KOPT-K1 (cell line): ENCODE measurements around the gene SLC35B4.

Source experiments
- H3K27ac ChIP-seq: fragments of 200-600 bp; sonication (generic); 2 replicates; pipeline ENCODE4 v1.5.1; 2016; ENCODE audit warnings: antibody characterized with exemption, mild to moderate bottlenecking, low read depth, low read length; ENCODE audit not compliant: poor library complexity, severe bottlenecking
- H3K36me3 ChIP-seq: fragments of 200-600 bp; sonication (generic); 2 replicates; pipeline ENCODE4 v1.5.1; 2017; ENCODE audit warnings: antibody characterized with exemption, mild to moderate bottlenecking, low read length, moderate library complexity; ENCODE audit not compliant: insufficient read depth
- H3K9me3 ChIP-seq: fragments of 200-600 bp; sonication (generic); 2 replicates; pipeline ENCODE4 v1.5.1; 2017; ENCODE audit warnings: antibody characterized with exemption, low read length, mild to moderate bottlenecking; ENCODE audit not compliant: insufficient read depth, poor library complexity, severe bottlenecking

Gene SLC35B4

GRCh38 chr7:134347567-134347966 lies 30.8 kb upstream of the SLC35B4 start:
- no peak overlapping the region for H3K27ac ChIP-seq

GRCh38 chr7:134343796-134344195 lies 27.1 kb upstream of the SLC35B4 start:
- peaks cover 12% of the 10 kb centered on the region for H3K9me3 ChIP-seq

More at GRCh38 chr7:134347567-134347966, 30.8 kb upstream of the SLC35B4 start:
- H3K36me3 ChIP-seq = no peaks in the 10 kb centered on the region
- no peaks in the 10 kb centered on the region for H3K9me3 ChIP-seq

GRCh38 chr7:134343136-134343535 lies 26.4 kb upstream of the SLC35B4 start:
- no peak overlapping the region for H3K27ac ChIP-seq
- peaks cover 12% of the 10 kb centered on the region for H3K9me3 ChIP-seq
- no peaks in the 10 kb centered on the region for H3K36me3 ChIP-seq

More at GRCh38 chr7:134343796-134344195, 27.1 kb upstream of the SLC35B4 start:
- Histone ChIP-seq H3K27ac (no peak overlapping the region), H3K36me3 (no peaks in the 10 kb centered on the region)

- H3K9me3 ChIP-seq = peaks cover 17% of the 10 kb centered on the region
- H3K27ac ChIP-seq = no peak overlapping the region
- H3K36me3 ChIP-seq = no peaks in the 10 kb centered on the region
Observed at GRCh38 chr7:134339475-134339874, 22.7 kb upstream of the SLC35B4 start.

GRCh38 chr7:134337980-134338379 lies 21.2 kb upstream of the SLC35B4 start:
- H3K27ac ChIP-seq = no peak overlapping the region
- H3K36me3 ChIP-seq = no peaks in the 10 kb centered on the region
- H3K9me3 ChIP-seq = peaks cover 17% of the 10 kb centered on the region

GRCh38 chr7:134334408-134334807 lies 17.7 kb upstream of the SLC35B4 start:
- no peaks in the 10 kb centered on the region for H3K36me3 ChIP-seq
- no peak overlapping the region for H3K27ac ChIP-seq
- H3K9me3 ChIP-seq = peaks cover 5% of the 10 kb centered on the region

- Histone ChIP-seq H3K9me3 (peaks cover 5% of the 10 kb centered on the region), H3K27ac (no peak overlapping the region), H3K36me3 (no peaks in the 10 kb centered on the region)
Observed at GRCh38 chr7:134333943-134334342, 17.2 kb upstream of the SLC35B4 start.

- Histone ChIP-seq H3K27ac (no peak overlapping the region), H3K36me3 (no peaks in the 10 kb centered on the region), H3K9me3 (peaks cover 5% of the 10 kb centered on the region)
Observed at GRCh38 chr7:134332892-134333291, 16.2 kb upstream of the SLC35B4 start.

GRCh38 chr7:134331393-134331792 lies 14.7 kb upstream of the SLC35B4 start:
- Histone ChIP-seq H3K9me3 (peaks cover 5% of the 10 kb centered on the region), H3K36me3 (no peaks in the 10 kb centered on the region), H3K27ac (no peak overlapping the region)

- Histone ChIP-seq H3K9me3 (peaks cover 5% of the 10 kb centered on the region), H3K27ac (no peak overlapping the region), H3K36me3 (no peaks in the 10 kb centered on the region)
Observed at GRCh38 chr7:134330974-134331373, 14.2 kb upstream of the SLC35B4 start.

- H3K27ac ChIP-seq = no peak overlapping the region
- H3K9me3 ChIP-seq = peaks cover under 1% of the 10 kb centered on the region
- no peaks in the 10 kb centered on the region for H3K36me3 ChIP-seq
Observed at GRCh38 chr7:134329614-134330346, 13.1 kb upstream of the SLC35B4 start.

GRCh38 chr7:134328900-134329299 lies 12.2 kb upstream of the SLC35B4 start:
- Histone ChIP-seq H3K9me3 (no peaks in the 10 kb centered on the region), H3K36me3 (no peaks in the 10 kb centered on the region), H3K27ac (no peak overlapping the region)

- H3K9me3 ChIP-seq = no peaks in the 10 kb centered on the region
- H3K27ac ChIP-seq = no peak overlapping the region
- no peaks in the 10 kb centered on the region for H3K36me3 ChIP-seq
Observed at GRCh38 chr7:134327896-134328295, 11.2 kb upstream of the SLC35B4 start.

- Histone ChIP-seq H3K36me3 (no peaks in the 10 kb centered on the region), H3K27ac (no peak overlapping the region), H3K9me3 (no peaks in the 10 kb centered on the region)
Observed at GRCh38 chr7:134324107-134324506, 7.4 kb upstream of the SLC35B4 start.

GRCh38 chr7:134320201-134320600 lies 3.5 kb upstream of the SLC35B4 start:
- no peaks in the 10 kb centered on the region for H3K36me3 ChIP-seq
- H3K27ac ChIP-seq = no peak overlapping the region
- no peaks in the 10 kb centered on the region for H3K9me3 ChIP-seq

- no peaks in the 10 kb centered on the region for H3K9me3 ChIP-seq
- H3K36me3 ChIP-seq = no peaks in the 10 kb centered on the region
- no peak overlapping the region for H3K27ac ChIP-seq
Observed at GRCh38 chr7:134318443-134318842, 1.7 kb upstream of the SLC35B4 start.
